OCI-LY7 (cell line): ENCODE data around the gene HINT3. TPM values are rescaled to one million over a fixed set of nuclear protein-coding genes. Genes with fewer than 3 reads are reported as not detected.

Experiments used
- BruUV-seq: library from RNA; stranded (reverse); fragments of 400-500 nt; replicated peaks from 2 replicates; lab custom pipeline; 2021; lab: Mats Ljungman, UMichigan
- CTCF ChIA-PET: fragments of 300-600 bp; sonication (Branson Sonifier 250); formaldehyde crosslinking; loops from one replicate; lab custom pipeline; 2022; ENCODE audit warnings: antibody characterized with exemption; ENCODE audit not compliant: unreplicated experiment; lab: Charles Lee
- POLR2A ChIA-PET: fragments of 300-600 bp; sonication (Branson Sonifier 250); formaldehyde crosslinking; loops from one replicate; lab custom pipeline; 2022; ENCODE audit warnings: antibody characterized with exemption; lab: Charles Lee
- DNase-seq: peaks from one replicate; pipeline ENCODE4 v3.0.0-alpha.2; 2015; ENCODE audit warnings: low spot score
- H2AFZ ChIP-seq: fragments of 200-600 bp; sonication (generic), shearing (Covaris generic); 2 replicates; pipeline ENCODE4 v1.6.1; 2014; ENCODE audit warnings: mild to moderate bottlenecking, antibody characterized with exemption, low read length, moderate library complexity
- H3K27ac ChIP-seq: fragments of 200-600 bp; sonication (generic); 2 replicates; pipeline ENCODE4 v1.5.1; 2014; ENCODE audit warnings: mixed run types, low read depth, mild to moderate bottlenecking, moderate library complexity, low read length, inconsistent platforms; ENCODE audit not compliant: poor library complexity, severe bottlenecking
- H3K36me3 ChIP-seq: fragments of 200-600 bp; sonication (generic); 2 replicates; pipeline ENCODE4 v1.6.1; 2014; ENCODE audit warnings: mild to moderate bottlenecking, antibody characterized with exemption, low read length, moderate library complexity, mixed read lengths; ENCODE audit not compliant: insufficient read depth
- H3K4me1 ChIP-seq: fragments of 200-600 bp; sonication (generic); 2 replicates; pipeline ENCODE4 v1.5.1; 2014; ENCODE audit warnings: mild to moderate bottlenecking, low read length; ENCODE audit not compliant: insufficient read depth, poor library complexity, severe bottlenecking
- H3K4me2 ChIP-seq: fragments of 200-600 bp; sonication (generic); 2 replicates; pipeline ENCODE4 v1.6.1; 2014; ENCODE audit warnings: mild to moderate bottlenecking, low read length
- H3K4me3 ChIP-seq: fragments of 200-600 bp; sonication (generic); 2 replicates; pipeline ENCODE4 v1.5.1; 2014; ENCODE audit warnings: mild to moderate bottlenecking, low read depth, low read length; ENCODE audit not compliant: poor library complexity, severe bottlenecking
- H3K79me2 ChIP-seq: fragments of 200-600 bp; sonication (generic); 2 replicates; pipeline ENCODE4 v1.6.1; 2016; ENCODE audit warnings: low read depth, mild to moderate bottlenecking, low read length, moderate library complexity, mixed read lengths; ENCODE audit not compliant: insufficient read depth
- H3K9me2 ChIP-seq: fragments of 200-600 bp; sonication (generic); 2 replicates; pipeline ENCODE4 v1.6.1; 2016; ENCODE audit warnings: mild to moderate bottlenecking, low read length, mixed read lengths; ENCODE audit not compliant: insufficient read depth
- H3K9me3 ChIP-seq: fragments of 200-600 bp; sonication (generic); 2 replicates; pipeline ENCODE4 v1.6.1; 2014; ENCODE audit warnings: mild to moderate bottlenecking, mixed run types, low read length, mixed read lengths
- H4K20me1 ChIP-seq: fragments of 200-600 bp; sonication (generic); 2 replicates; pipeline ENCODE4 v1.6.1; 2014; ENCODE audit warnings: mild to moderate bottlenecking, antibody characterized with exemption, low read length, moderate library complexity, mixed read lengths; ENCODE audit not compliant: insufficient read depth
- EZH2phosphoT487 ChIP-seq: fragments of 200-600 bp; sonication (generic); IDR thresholded peaks from 2 replicates; pipeline ENCODE4 v1.6.1; 2018; ENCODE audit warnings: low read depth, borderline replicate concordance, mild to moderate bottlenecking, mixed run types, antibody characterized with exemption, low read length, moderate library complexity, mixed read lengths
- intact Hi-C: fragments of 100-400 bp; cut with micrococcal nuclease; formaldehyde crosslinking; loops from one replicate; pipeline ENCODE4 v1.10.0; 2022; ENCODE audit not compliant: unreplicated experiment
- total RNA-seq, 2 experiments: library from RNA; depleted of rRNA in 1 of 2; stranded (reverse); fragments of >200 nt in 1 of 2; shearing (Covaris generic) in 1 of 2; gene quantifications; 2 replicates each; pipeline ENCODE4 v1.2.3, GENCODE V29; 2014 to 2022
- TF ChIP-seq, protein P1 (sequence below): fragments of 200-600 bp; sonication (generic); conservative IDR thresholded peaks from 2 replicates; pipeline ENCODE4 v1.5.1; 2014; ENCODE audit warnings: mild to moderate bottlenecking, antibody characterized with exemption, low read length, moderate library complexity, mixed read lengths

The HINT3 gene
- total RNA-seq, 2 experiments from 2014 or later: 10.4 to 10.6 TPM

DNA sequence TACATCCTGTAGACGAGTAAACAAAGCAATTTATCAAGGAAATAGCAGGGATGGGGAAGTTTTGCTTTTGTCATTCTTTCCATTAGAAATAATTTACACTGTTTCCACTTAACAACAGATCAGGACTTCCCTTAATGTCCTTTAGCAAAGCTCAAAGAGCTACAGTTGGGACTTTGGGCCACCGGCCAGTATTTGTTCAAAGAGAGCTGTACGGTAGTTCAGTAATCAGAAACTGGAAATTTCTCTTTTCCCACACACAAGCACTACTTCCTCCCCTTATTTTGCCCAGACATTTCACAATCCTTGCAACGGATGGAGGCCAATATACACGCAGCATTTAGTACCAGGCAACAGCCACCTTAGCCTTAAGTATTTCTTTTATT is 12.1 kb upstream of the HINT3 start:
- no peaks in the 10 kb centered on the region for H3K9me2 ChIP-seq
- no TSS peak for BruUV-seq
- no peak for DNase-seq
- intact Hi-C loops: no loop called here
- H4K20me1 ChIP-seq: no peaks in the 10 kb centered on the region
- H3K36me3 ChIP-seq: no peaks in the 10 kb centered on the region
- peak overlapping the region; percentile 71 for H2AFZ ChIP-seq
- H3K27ac ChIP-seq: no peak overlapping the region
- peaks cover 5% of the 10 kb centered on the region for H3K4me1 ChIP-seq
- no peak overlapping the region for H3K4me2 ChIP-seq
- CTCF ChIA-PET: interaction anchor here (1.9 kb wide), 1 partner anchor 12 kb away, joined by 4 read pairs; the partner anchor contains the start of gene HINT3
- H3K79me2 ChIP-seq: no peaks in the 10 kb centered on the region
- no peak overlapping the region for H3K4me3 ChIP-seq
- no peak for TF ChIP-seq EZH2phosphoT487
- TF ChIP-seq, protein P1, sequence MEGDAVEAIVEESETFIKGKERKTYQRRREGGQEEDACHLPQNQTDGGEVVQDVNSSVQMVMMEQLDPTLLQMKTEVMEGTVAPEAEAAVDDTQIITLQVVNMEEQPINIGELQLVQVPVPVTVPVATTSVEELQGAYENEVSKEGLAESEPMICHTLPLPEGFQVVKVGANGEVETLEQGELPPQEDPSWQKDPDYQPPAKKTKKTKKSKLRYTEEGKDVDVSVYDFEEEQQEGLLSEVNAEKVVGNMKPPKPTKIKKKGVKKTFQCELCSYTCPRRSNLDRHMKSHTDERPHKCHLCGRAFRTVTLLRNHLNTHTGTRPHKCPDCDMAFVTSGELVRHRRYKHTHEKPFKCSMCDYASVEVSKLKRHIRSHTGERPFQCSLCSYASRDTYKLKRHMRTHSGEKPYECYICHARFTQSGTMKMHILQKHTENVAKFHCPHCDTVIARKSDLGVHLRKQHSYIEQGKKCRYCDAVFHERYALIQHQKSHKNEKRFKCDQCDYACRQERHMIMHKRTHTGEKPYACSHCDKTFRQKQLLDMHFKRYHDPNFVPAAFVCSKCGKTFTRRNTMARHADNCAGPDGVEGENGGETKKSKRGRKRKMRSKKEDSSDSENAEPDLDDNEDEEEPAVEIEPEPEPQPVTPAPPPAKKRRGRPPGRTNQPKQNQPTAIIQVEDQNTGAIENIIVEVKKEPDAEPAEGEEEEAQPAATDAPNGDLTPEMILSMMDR: no peak
- POLR2A ChIA-PET: interaction anchor here (1.5 kb wide), 1 partner anchor 10 kb away, joined by 4 read pairs; no protein-coding TSS in a partner anchor
- no peaks in the 10 kb centered on the region for H3K9me3 ChIP-seq

DNA sequence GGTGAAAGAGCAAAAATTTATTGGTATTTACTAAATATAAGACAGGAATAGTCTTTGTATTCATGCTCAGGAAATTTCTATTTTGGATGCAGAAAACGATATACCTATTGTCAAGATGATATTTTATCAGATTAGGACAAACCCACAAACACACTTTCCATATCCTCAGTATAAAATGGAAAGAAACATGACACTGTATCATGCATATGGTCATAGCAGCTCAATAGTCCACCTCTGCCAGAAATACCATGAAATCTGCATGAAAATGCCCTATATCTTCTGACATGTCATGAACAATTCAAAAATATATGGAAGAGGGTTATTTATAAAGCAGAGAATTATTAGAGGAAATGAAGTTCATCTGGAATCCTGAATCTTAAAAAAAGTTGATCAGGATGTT is 11.7 kb upstream of the HINT3 start:
- no peak overlapping the region for H3K4me2 ChIP-seq
- H3K9me3 ChIP-seq: no peaks in the 10 kb centered on the region
- BruUV-seq: no TSS peak
- ChIA-PET POLR2A (no interaction called here), CTCF (interaction anchor here (1.9 kb wide), 1 partner anchor 11 kb away, joined by 4 read pairs; the partner anchor contains the start of gene HINT3)
- peaks cover 5% of the 10 kb centered on the region for H3K4me1 ChIP-seq
- H3K9me2 ChIP-seq: no peaks in the 10 kb centered on the region
- H2AFZ ChIP-seq: no peak overlapping the region
- no peak overlapping the region for H3K4me3 ChIP-seq
- no peaks in the 10 kb centered on the region for H3K79me2 ChIP-seq
- intact Hi-C loops: no loop called here
- H3K36me3 ChIP-seq: no peaks in the 10 kb centered on the region
- H4K20me1 ChIP-seq: no peaks in the 10 kb centered on the region
- no peak for DNase-seq
- TF ChIP-seq EZH2phosphoT487: no peak
- TF ChIP-seq, protein P1: no peak
- H3K27ac ChIP-seq: no peak overlapping the region

DNA sequence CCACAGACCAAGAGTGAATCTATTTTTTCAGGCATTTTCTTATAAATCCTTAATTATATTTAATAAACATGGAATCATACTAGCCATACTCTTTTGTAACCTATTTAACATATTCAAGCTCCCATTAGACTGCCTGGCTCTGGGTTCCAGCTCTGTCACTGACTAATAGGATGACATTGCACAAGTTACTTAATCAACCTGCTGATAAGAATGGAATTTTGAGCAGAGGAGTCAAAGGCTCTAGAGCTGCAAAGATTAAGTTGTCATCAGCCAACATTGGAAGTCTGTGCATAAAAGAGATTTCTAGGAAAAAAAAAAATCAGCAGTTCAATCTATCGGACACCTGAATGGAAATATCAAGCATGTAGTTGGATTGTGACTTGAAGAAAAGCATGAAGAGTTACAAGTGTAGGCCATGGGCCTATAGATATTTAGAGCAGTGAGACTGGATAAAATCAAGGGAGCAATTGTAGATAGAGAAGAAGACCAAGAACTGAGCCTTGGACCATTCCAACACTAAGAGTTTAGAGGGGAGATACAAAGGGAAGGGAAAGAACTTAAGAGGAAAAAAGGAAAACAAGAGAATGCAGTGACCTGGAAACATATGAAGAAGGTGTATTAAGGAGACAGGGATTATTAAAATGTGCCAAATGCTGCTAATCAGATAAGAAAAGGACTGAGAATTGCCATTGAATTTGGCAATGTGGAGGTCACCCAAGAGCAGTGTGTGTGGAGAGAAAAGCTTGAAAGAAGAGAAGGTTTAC is 11.0 kb upstream of the HINT3 start:
- Histone ChIP-seq H4K20me1 (no peaks in the 10 kb centered on the region), H3K4me3 (no peak overlapping the region), H3K9me2 (no peaks in the 10 kb centered on the region), H2AFZ (no peak overlapping the region), H3K9me3 (no peaks in the 10 kb centered on the region), H3K27ac (no peak overlapping the region), H3K79me2 (no peaks in the 10 kb centered on the region), H3K36me3 (no peaks in the 10 kb centered on the region), H3K4me1 (peaks cover 5% of the 10 kb centered on the region), H3K4me2 (no peak overlapping the region)
- BruUV-seq: no TSS peak
- ChIA-PET CTCF (interaction anchor here (0.9 kb wide), 1 partner anchor 11 kb away, joined by 3 read pairs; the partner anchor contains the start of gene HINT3), POLR2A (interaction anchor here (0.9 to 1.3 kb wide), 2 partner anchors 13 to 29 kb away, joined by 6 read pairs; no protein-coding TSS in a partner anchor)
- no peak for DNase-seq
- intact Hi-C loops: no loop called here
- TF ChIP-seq EZH2phosphoT487: no peak
- TF ChIP-seq, protein P1: no peak
